Loucy (cell line): ENCODE data around the gene TBX3.

Experiments used
- EZH2phosphoT487 ChIP-seq: fragments of 200-600 bp; IDR thresholded peaks from 2 replicates; pipeline ENCODE4 v1.6.1; 2018; ENCODE audit warnings: antibody characterized with exemption, mild to moderate bottlenecking, moderate library complexity, borderline replicate concordance
- TF ChIP-seq, protein P1 (sequence below): fragments of 200-600 bp; sonication (generic); conservative IDR thresholded peaks from 2 replicates; pipeline ENCODE4 v1.5.1; 2014; ENCODE audit warnings: mild to moderate bottlenecking, antibody characterized with exemption, low read length

- TF ChIP-seq, protein P1, sequence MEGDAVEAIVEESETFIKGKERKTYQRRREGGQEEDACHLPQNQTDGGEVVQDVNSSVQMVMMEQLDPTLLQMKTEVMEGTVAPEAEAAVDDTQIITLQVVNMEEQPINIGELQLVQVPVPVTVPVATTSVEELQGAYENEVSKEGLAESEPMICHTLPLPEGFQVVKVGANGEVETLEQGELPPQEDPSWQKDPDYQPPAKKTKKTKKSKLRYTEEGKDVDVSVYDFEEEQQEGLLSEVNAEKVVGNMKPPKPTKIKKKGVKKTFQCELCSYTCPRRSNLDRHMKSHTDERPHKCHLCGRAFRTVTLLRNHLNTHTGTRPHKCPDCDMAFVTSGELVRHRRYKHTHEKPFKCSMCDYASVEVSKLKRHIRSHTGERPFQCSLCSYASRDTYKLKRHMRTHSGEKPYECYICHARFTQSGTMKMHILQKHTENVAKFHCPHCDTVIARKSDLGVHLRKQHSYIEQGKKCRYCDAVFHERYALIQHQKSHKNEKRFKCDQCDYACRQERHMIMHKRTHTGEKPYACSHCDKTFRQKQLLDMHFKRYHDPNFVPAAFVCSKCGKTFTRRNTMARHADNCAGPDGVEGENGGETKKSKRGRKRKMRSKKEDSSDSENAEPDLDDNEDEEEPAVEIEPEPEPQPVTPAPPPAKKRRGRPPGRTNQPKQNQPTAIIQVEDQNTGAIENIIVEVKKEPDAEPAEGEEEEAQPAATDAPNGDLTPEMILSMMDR, result no peak
- no peak for TF ChIP-seq EZH2phosphoT487
Measured at GRCh38 chr12:114681116-114681871, 2.7 kb downstream of the TBX3 start.
